ELF-1 (cell line): Measurements from ENCODE around the gene KIRREL3.
A peak's percentile ranks its signal among the peaks of the same experiment; 100 is the strongest.

Source experiments
- DNase-seq: peaks from one replicate; pipeline ENCODE4 v3.0.0-alpha.2; 2016; ENCODE audit warnings: low read depth, low spot score

Gene KIRREL3

GRCh38 chr11:126713806-126714205, 286.8 kb downstream of the KIRREL3 start:
- DNase-seq, result no peak

GRCh38 chr11:126711977-126712625, 288.5 kb downstream of the KIRREL3 start:
- DNase-seq, result no peak

DNA sequence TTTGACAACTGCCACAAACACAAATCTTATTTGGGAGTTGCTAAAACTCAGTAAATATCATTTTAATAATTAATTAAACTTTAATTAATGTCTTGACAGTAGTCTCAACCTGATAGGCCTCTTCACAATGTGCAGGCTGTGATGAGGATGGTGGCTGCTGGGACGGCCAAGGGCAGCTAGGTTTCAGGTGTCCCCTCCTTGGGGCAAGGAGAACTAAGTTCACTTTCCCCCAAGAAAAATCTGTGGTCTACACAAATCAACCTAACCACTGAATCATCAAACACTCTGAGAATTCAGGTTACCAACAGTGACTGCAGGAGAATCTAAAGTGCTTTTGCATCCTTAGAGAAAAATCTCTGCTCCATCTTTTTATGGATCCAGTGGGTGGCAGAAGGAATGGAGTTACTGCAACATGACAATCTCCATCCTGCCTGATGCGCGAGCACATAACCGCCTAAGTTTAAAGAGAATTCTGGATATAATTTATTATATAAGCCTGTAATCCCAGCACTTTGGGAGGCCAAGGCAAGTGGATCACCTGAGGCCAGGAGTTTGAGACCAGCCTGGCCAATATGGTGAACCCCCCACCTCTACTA, 289.7 kb downstream of the KIRREL3 start:
- no peak for DNase-seq

- DNase-seq, result no peak
Measured at GRCh38 chr11:126707498-126707897, 293.1 kb downstream of the KIRREL3 start.

DNA sequence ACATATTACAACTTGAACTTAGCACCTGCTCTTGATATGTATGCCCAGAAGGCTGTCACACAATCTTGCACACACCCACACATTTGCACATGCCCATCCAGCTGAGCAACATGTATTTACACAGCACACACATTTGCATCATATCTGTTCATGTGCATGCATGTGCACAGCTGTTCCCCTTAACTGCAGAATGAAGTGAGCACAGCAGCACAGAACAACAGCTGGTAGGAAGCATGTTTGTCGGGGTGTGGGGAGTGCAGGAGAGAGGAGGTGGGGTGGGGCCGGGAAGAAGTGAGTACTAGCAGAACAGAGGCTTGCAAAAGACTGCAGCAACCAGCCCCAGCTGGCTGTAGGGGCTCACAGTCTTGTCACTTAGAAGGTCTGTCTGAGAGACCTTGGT, 296.5 kb downstream of the KIRREL3 start:
- DNase-seq, result no peak

- DNase-seq, result peak; percentile 24
Measured at GRCh38 chr11:126703662-126704061, 296.9 kb downstream of the KIRREL3 start.

DNA sequence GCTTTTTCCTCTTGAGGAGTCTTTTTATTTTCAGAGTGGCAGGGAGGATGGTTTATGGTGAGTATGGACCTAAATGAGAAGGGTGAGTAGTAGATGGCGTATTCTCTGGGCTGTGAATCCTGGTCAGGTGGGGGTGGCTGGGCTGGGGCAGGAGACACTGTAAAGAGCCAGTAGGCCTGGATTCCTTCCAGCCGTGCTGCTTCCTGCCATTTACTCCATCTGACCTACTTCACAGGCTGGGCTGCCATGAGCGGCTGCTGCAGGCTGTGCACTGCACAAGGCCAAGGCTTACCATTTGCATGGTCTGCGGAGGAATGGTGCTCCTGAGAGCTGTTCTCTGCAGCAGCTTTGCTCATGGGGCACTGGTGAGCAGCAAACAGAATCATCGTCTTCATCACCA, 297.6 kb downstream of the KIRREL3 start:
- peak; percentile 37 for DNase-seq

DNA sequence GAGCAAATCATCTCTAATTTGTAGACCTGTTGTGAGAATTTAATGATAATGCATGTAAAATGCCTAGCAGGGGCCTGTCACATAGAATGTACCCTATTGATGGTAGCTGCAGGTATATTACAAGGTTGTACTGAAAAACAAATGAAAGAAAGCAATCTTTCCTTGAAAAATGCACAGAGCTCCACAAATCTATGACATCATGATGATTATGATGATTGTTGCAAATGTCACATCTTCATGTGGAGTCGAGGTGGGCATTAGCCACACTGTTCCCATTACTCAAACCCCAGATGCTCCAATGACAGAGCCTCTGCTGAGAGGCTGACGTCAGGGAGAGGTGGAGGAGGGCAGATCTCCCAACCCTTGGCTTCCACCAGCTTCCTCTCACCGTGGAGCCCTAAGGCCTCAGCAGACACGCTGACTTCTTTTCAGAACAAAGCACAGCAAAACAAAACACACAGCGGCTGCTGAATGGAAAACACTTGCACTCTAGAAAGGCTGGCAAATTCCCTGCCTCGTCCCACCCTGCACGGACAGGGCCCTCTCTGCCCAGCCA, 298.3 kb downstream of the KIRREL3 start:
- peak; percentile 29 for DNase-seq

- no peak for DNase-seq
Measured at GRCh38 chr11:126701520-126701897, 299.1 kb downstream of the KIRREL3 start.

- DNase-seq, result no peak
Measured at GRCh38 chr11:126700768-126701519, 299.6 kb downstream of the KIRREL3 start.

- DNase-seq, result no peak
Measured at GRCh38 chr11:126698576-126698975, 302.0 kb downstream of the KIRREL3 start.

DNA sequence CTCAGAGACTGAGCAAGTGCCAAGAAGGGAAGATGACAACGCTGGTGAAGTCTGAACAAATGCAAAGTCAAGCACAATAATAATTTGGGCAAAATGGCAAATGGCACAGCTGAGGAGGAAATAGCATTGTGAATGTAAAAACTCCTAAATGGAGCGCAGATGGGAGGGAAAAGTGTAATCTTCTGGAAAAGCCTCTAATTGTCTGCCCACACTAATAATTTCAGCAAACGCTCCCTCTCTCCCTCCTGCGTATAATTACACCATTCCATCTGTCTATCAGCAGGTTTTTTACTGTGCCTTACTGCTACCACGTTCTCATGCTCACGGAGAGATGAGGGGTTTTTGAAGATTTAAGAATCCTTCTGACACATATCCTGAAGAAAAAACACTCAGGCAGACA, 302.6 kb downstream of the KIRREL3 start:
- DNase-seq, result no peak

DNA sequence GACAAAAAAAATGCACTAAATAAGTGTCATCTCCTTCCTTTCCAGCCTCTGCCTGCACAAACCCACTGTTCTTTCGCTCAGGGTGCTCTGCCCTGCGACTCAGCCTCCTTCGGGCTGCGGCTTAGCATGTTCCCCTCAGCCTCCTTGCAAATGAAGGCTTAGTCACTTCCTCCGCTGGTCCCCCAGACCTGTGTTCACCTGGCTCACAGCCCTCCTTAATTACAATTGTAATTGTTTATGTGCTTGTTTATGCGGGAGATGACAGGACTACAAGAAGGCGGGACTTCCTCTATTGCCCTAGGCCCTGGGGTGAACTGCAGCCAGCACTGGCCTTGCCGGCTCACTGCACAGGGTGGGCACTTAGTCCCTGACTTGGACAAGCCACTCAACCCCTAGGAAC, 303.6 kb downstream of the KIRREL3 start:
- DNase-seq, result peak; percentile 16

- DNase-seq, result no peak
Measured at GRCh38 chr11:126695293-126695692, 305.3 kb downstream of the KIRREL3 start.

GRCh38 chr11:126694065-126694625, 306.4 kb downstream of the KIRREL3 start:
- DNase-seq, result no peak

- no peak for DNase-seq
Measured at GRCh38 chr11:126687477-126687876, 313.1 kb downstream of the KIRREL3 start.

DNA sequence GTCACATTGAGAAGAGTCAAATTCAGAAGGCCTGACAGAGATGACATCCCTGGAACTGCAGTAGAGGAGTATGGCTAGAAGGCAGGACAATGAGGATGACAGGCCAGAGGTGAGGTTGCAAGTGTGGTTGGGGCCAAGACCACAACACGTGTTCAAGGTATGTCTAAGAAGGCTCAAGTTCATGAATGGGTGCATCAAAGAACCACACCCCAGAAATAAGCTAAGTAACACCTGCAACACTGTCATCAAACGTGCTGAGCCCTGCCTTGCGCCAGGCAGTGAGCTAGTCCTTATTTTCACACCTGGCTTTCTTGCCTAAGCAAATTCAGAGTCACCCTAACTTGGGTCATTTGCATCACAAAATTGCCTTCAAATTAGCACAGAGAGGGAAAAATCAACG, 313.6 kb downstream of the KIRREL3 start:
- no peak for DNase-seq

DNA sequence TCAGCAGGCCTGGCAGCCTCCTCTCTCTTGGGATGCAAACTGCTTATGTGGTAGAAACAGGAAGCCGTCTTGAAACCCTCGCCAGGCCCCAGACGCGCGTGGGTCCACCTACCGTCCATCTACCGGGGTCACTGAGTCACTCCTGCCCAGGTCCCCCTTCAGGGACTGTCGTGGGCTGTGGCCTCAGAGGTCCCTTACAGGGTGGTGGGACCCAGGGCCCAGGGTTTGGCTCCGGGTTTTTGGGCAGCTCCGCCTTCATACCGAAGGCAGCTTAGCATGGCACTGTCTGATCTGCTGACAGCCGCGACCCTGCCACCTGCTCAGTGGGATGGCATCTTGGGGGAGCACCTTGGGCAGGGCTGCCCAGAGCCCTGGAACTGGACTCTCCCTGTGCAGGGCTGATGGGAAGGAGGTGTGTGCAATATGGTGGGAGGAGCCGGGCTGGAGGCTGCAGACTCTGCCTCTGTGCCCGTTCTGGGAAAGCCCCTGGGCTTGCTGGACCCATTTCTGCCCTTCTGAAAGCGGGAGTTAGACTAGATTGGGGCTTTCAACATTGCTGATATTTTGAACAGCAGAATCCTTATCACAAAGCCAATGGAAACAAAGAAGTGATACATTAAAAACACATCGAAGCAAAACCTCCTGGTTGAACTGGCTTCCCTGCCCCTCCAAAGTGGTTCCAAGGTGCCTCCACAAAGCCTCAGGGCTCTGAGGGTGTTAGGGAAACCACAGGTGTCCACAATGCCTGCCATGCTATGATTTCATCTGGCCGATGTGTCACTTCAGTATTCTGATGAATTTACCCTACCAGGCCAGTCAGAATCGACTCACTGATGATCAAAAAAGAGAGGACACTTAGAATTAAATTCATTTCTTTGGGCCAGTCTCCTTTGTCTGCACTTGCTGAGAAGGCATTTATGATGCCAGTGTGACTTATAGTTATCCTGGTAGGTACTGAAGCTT, 316.5 kb downstream of the KIRREL3 start:
- DNase-seq, result no peak

DNA sequence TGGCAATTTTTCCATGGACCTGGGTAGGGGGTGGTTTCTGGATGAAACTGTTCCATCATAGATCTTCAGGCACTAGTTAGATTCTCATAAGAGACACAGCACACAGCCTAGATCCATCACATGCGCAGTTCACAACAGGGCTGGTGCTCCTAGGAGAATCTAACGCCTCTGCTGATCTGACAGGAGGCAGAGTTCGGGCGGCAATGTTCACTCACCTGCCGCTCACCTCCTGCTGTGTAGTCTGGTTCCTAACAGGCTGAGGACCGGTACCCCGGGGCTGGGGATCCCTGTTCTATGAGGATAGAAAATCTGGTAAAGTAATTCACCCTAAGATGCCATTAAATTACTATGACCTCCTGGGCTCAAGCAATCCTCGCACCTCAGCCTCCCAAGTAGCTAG, 318.0 kb downstream of the KIRREL3 start:
- no peak for DNase-seq

GRCh38 chr11:126680700-126681099, 319.9 kb downstream of the KIRREL3 start:
- DNase-seq, result no peak

GRCh38 chr11:126680131-126680530, 320.4 kb downstream of the KIRREL3 start:
- DNase-seq, result no peak
